H1 (cell line): ENCODE measurements around the gene ZNFX1. TPM values are rescaled to one million over a fixed set of nuclear protein-coding genes. Genes with fewer than 3 reads are reported as not detected.

Source experiments
- CTCF ChIA-PET: fragments of 300-600 bp; sonication (Branson Sonifier 250); formaldehyde crosslinking; loops from one replicate; lab custom pipeline; 2021; ENCODE audit not compliant: partially characterized antibody; lab: Charles Lee
- POLR2A ChIA-PET: fragments of 300-600 bp; sonication (Branson Sonifier 250); formaldehyde crosslinking; loops from one replicate; lab custom pipeline; 2021; ENCODE audit warnings: inconsistent platforms; ENCODE audit not compliant: partially characterized antibody; lab: Charles Lee
- DNase-seq, 2 experiments: peaks; one replicate each; pipeline versions ENCODE4 v3.0.0 to v3.0.0-alpha.2; 2010 to 2022; ENCODE audit warnings: low spot score in 2 of 2, low read depth in 1 of 2, mixed read lengths in 1 of 2
- FAIRE-seq: peaks from 2 replicates; lab custom pipeline; 2011; peaks lifted over from hg19 to GRCh38; lab: Jason Lieb, UNC
- H2AFZ ChIP-seq: 2 replicates; pipeline ENCODE4 v1.8.1; 2012; ENCODE audit warnings: low read length, inconsistent platforms
- H2AK5ac ChIP-seq: 2 replicates; pipeline ENCODE4 v1.6.1; 2013; ENCODE audit warnings: low read depth, low read length
- H2BK120ac ChIP-seq: replicated peaks from 2 replicates; pipeline ENCODE3; 2013; ENCODE audit warnings: low read depth, low read length, inconsistent platforms
- H2BK12ac ChIP-seq: 2 replicates; pipeline ENCODE4 v1.6.1; 2013; ENCODE audit warnings: low read depth, low read length
- H2BK15ac ChIP-seq: 2 replicates; pipeline ENCODE4 v1.6.1; 2013; ENCODE audit warnings: low read length
- H2BK20ac ChIP-seq: 2 replicates; pipeline ENCODE4 v1.6.1; 2013; ENCODE audit warnings: low read length
- H2BK5ac ChIP-seq: 2 replicates; pipeline ENCODE4 v1.6.1; 2013; ENCODE audit warnings: low read depth, low read length
- H3K14ac ChIP-seq: 2 replicates; pipeline ENCODE4 v1.6.1; 2013; ENCODE audit warnings: inconsistent platforms; ENCODE audit not compliant: insufficient read length
- H3K18ac ChIP-seq: 2 replicates; pipeline ENCODE4 v1.6.1; 2013; ENCODE audit warnings: low read length; ENCODE audit errors: extremely low read depth
- H3K23ac ChIP-seq: 2 replicates; pipeline ENCODE4 v1.6.1; 2013; ENCODE audit warnings: inconsistent platforms; ENCODE audit not compliant: insufficient read length
- H3K23me2 ChIP-seq: 2 replicates; pipeline ENCODE4 v1.6.1; 2013; ENCODE audit warnings: low read depth, low read length
- H3K27ac ChIP-seq: 2 replicates; pipeline ENCODE4 v1.6.1; 2011; ENCODE audit warnings: low read depth, low read length, inconsistent platforms
- H3K27me3 ChIP-seq, 4 experiments: replicated peaks in 1 of 4; 1 replicate in 1 of 4; 2 replicates in 3 of 4; pipeline versions ENCODE4 v1.6.1 to v1.8.1; 2011 to 2013; ENCODE audit warnings: low read length in 3 of 4, mild to moderate bottlenecking in 3 of 4, inconsistent platforms in 2 of 4, mixed read lengths in 2 of 4, moderate library complexity in 1 of 4; ENCODE audit not compliant: control insufficient read depth in 3 of 4, insufficient read depth in 3 of 4; ENCODE audit errors: extremely low read depth in 1 of 4
- H3K36me3 ChIP-seq, 4 experiments: 2 replicates each; pipeline versions ENCODE4 v1.6.1 to v1.8.1; 2011 to 2013; ENCODE audit warnings: mild to moderate bottlenecking in 4 of 4, low read length in 3 of 4, moderate library complexity in 2 of 4, control low read depth in 1 of 4, inconsistent platforms in 1 of 4; ENCODE audit not compliant: insufficient read depth in 4 of 4, control insufficient read depth in 2 of 4
- H3K4ac ChIP-seq: replicated peaks from 2 replicates; pipeline ENCODE3; 2013; ENCODE audit warnings: low read length, low read depth, mixed read lengths, inconsistent platforms; ENCODE audit not compliant: insufficient read length
- H3K4me1 ChIP-seq, 4 experiments: replicated peaks in 1 of 4; 1 replicate in 1 of 4; 2 replicates in 3 of 4; pipeline versions ENCODE4 v1.6.1 to v1.8.1; 2011 to 2013; ENCODE audit warnings: low read length in 3 of 4, inconsistent platforms in 2 of 4, mixed read lengths in 1 of 4; ENCODE audit not compliant: insufficient read depth in 4 of 4, control insufficient read depth in 3 of 4
- H3K4me2 ChIP-seq, 2 experiments: 2 replicates each; pipeline versions ENCODE4 v1.6.1 to v1.8.1; 2011 to 2013; ENCODE audit warnings: low read depth in 2 of 2, low read length in 2 of 2, control low read depth in 1 of 2, inconsistent platforms in 1 of 2, mild to moderate bottlenecking in 1 of 2; ENCODE audit not compliant: insufficient read depth in 1 of 2
- H3K4me3 ChIP-seq, 4 experiments: fragments of 200-600, 300-600 bp in 1 of 4; sonication (generic), shearing (Covaris generic), sonication (Bioruptor Twin) in 1 of 4; 2 replicates each; pipeline versions ENCODE4 v1.5.1 to v1.8.1; 2011 to 2016; ENCODE audit warnings: low read length in 4 of 4, low read depth in 3 of 4, control low read depth in 2 of 4, inconsistent platforms in 2 of 4, mild to moderate bottlenecking in 2 of 4, mixed read lengths in 1 of 4, moderate library complexity in 1 of 4; ENCODE audit not compliant: insufficient read depth in 2 of 4; ENCODE audit errors: extremely low read depth in 1 of 4
- H3K56ac ChIP-seq: replicated peaks from 2 replicates; pipeline ENCODE3; 2013; ENCODE audit warnings: low read depth, mild to moderate bottlenecking, mixed read lengths, low read length, inconsistent platforms; ENCODE audit not compliant: insufficient read length
- H3K79me1 ChIP-seq: 2 replicates; pipeline ENCODE4 v1.6.1; 2013; ENCODE audit warnings: low read depth, low read length, control low read depth
- H3K79me2 ChIP-seq, 2 experiments: 2 replicates each; pipeline versions ENCODE4 v1.6.1 to v1.8.1; 2012 to 2013; ENCODE audit warnings: low read length in 2 of 2, mild to moderate bottlenecking in 2 of 2, inconsistent platforms in 1 of 2; ENCODE audit not compliant: insufficient read depth in 2 of 2, control insufficient read depth in 1 of 2
- H3K9ac ChIP-seq, 4 experiments: replicated peaks in 1 of 4; 1 replicate in 1 of 4; 2 replicates in 3 of 4; pipeline versions ENCODE4 v1.6.1 to v1.8.1; 2011 to 2013; ENCODE audit warnings: low read depth in 3 of 4, low read length in 3 of 4, control low read depth in 2 of 4, mild to moderate bottlenecking in 2 of 4, moderate library complexity in 2 of 4, inconsistent platforms in 1 of 4; ENCODE audit errors: extremely low read depth in 1 of 4
- H3K9me3 ChIP-seq, 2 experiments: 2 replicates each; pipeline versions ENCODE4 v1.6.1 to v1.8.1; 2012 to 2013; ENCODE audit warnings: mild to moderate bottlenecking in 2 of 2, moderate library complexity in 2 of 2, control low read depth in 1 of 2, inconsistent platforms in 1 of 2, low read depth in 1 of 2, low read length in 1 of 2, mixed read lengths in 1 of 2; ENCODE audit not compliant: insufficient read depth in 2 of 2
- H4K20me1 ChIP-seq, 2 experiments: replicated peaks in 1 of 2; 2 replicates each; pipeline versions ENCODE3 to v1.8.1; 2011 to 2013; ENCODE audit warnings: inconsistent platforms in 2 of 2, low read length in 2 of 2, mild to moderate bottlenecking in 1 of 2; ENCODE audit not compliant: insufficient read depth in 2 of 2, control insufficient read depth in 1 of 2
- H4K5ac ChIP-seq: 2 replicates; pipeline ENCODE4 v1.6.1; 2013; ENCODE audit warnings: low read length, low read depth, mixed read lengths, inconsistent platforms; ENCODE audit not compliant: insufficient read length
- H4K8ac ChIP-seq: 2 replicates; pipeline ENCODE4 v1.8.0; 2013; ENCODE audit warnings: mild to moderate bottlenecking, moderate library complexity, low read length, inconsistent platforms; ENCODE audit not compliant: insufficient read depth; ENCODE audit errors: extremely low read depth
- H4K91ac ChIP-seq: replicated peaks from 2 replicates; pipeline ENCODE3; 2013; ENCODE audit warnings: low read length, mixed read lengths, inconsistent platforms; ENCODE audit not compliant: insufficient read length
- CEBPB ChIP-seq: IDR thresholded peaks from 2 replicates; pipeline ENCODE4 v1.6.1; 2012; ENCODE audit warnings: low read depth, low read length
- EGR1 ChIP-seq: IDR thresholded peaks from 2 replicates; pipeline ENCODE4 v1.6.1; 2011; ENCODE audit warnings: low read depth, low read length, borderline replicate concordance
- EP300 ChIP-seq, 2 experiments: IDR thresholded peaks; 1 replicate in 1 of 2; 2 replicates in 1 of 2; pipeline ENCODE4 v1.6.1; 2011 to 2012; ENCODE audit warnings: low read depth in 2 of 2, low read length in 2 of 2, mild to moderate bottlenecking in 2 of 2, borderline replicate concordance in 1 of 2, inconsistent platforms in 1 of 2, moderate library complexity in 1 of 2
- GTF2F1 ChIP-seq: IDR thresholded peaks from 2 replicates; pipeline ENCODE4 v1.6.1; 2012; ENCODE audit warnings: low read depth, low read length, improper control_type of control experiment, borderline replicate concordance
- KDM5A ChIP-seq: fragments of 200-600 bp; IDR thresholded peaks from 2 replicates; pipeline ENCODE4 v1.7.1; 2012; ENCODE audit warnings: mild to moderate bottlenecking, low read length, inconsistent platforms, mixed read lengths
- RNF2 ChIP-seq: fragments of 200-900, 300-1000 bp; sonication (generic); IDR thresholded peaks from 2 replicates; pipeline ENCODE4 v1.7.1; 2016; ENCODE audit warnings: borderline replicate concordance, low read depth, mild to moderate bottlenecking, antibody characterized with exemption, low read length; ENCODE audit not compliant: poor library complexity, severe bottlenecking; ENCODE audit errors: missing control alignments
- SP1 ChIP-seq: IDR thresholded peaks from 2 replicates; pipeline ENCODE4 v1.6.1; 2011; ENCODE audit warnings: low read depth, low read length
- TAF1 ChIP-seq: IDR thresholded peaks from 2 replicates; pipeline ENCODE4 v1.6.1; 2011; ENCODE audit warnings: mild to moderate bottlenecking, low read depth, low read length
- TCF12 ChIP-seq: IDR thresholded peaks from 2 replicates; pipeline ENCODE4 v1.6.1; 2011; ENCODE audit warnings: low read depth, mild to moderate bottlenecking, low read length
- ZNF274 ChIP-seq: IDR thresholded peaks from 2 replicates; pipeline ENCODE4 v1.7.0; 2012; ENCODE audit warnings: low read length, borderline replicate concordance; ENCODE audit errors: extremely low read depth
- WGBS, 2 experiments: shearing (Covaris generic) in 1 of 2; methylation state at CpG; one replicate each; pipeline versions ENCODE4 v1.1.6 to v1.1.7; 2013 to 2015; ENCODE audit warnings: low lambda C conversion rate in 2 of 2, mixed read lengths in 2 of 2, inconsistent platforms in 1 of 2, low coverage in 1 of 2, missing lambda C conversion rate in 1 of 2; ENCODE audit not compliant: insufficient replicate concordance in 2 of 2, insufficient coverage in 1 of 2, insufficient read length in 1 of 2; ENCODE audit errors: extremely low coverage in 1 of 2, missing lambda C conversion rate in 1 of 2; 5-methylcytosine and 5-hydroxymethylcytosine counted together
- polyA plus RNA-seq, 7 experiments: library from polyadenylated mRNA; depleted of rRNA in 3 of 7; stranded (reverse) in 5 of 7; unstranded in 2 of 7; fragments of >200 nt in 5 of 7; fragments of 200-250 nt in 2 of 7; gene quantifications; 1 replicate in 5 of 7; 2 replicates in 1 of 7; 4 replicates in 1 of 7; pipeline versions ENCODE4 v1.2.1 to v1.2.3, GENCODE V29; 2011 to 2013; ENCODE audit warnings: missing spikeins in 2 of 7, mixed read lengths in 2 of 7
- total RNA-seq: library from RNA; stranded (reverse); fragmentation: NEBNext Ultra II Directional; extraction: Animal tissue kit (Norgen Biotek cat#: 25700); gene quantifications from 2 replicates; pipeline ENCODE4 v1.2.1, GENCODE V29; 2021

ZNFX1 gene
- total and polyA plus RNA-seq, 2 of the 8 experiments (the other 6 are each of a cell fraction or from before 2014, with no cell fraction given): 3.1 to 11.3 TPM

DNA sequence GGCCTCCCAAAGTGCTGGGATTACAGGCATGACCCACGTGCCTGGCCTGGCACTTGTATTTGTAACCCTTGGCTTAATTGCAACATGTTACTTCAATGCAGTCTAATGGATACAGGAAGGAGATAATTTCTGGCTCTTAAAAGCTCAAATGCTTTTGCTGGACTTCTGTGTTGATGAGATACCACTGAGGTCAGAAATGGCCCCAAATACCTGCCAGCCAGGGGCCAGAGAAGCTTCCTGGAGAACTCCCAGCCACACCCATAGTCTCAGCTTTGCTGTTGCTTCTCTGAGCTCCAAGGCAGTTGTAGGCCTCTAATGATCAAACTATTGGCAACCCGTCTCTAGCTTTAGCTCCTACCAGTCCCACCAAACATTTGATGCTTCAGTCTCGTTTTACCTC, 14.2 kb upstream of the ZNFX1 start:
- Histone ChIP-seq H3K36me3 (peaks cover 20 to 45% (median 33%) of the 10 kb centered on the region in 4 experiments), H2AFZ (no peak overlapping the region), H3K4me3 (no peak overlapping the region), H3K27ac (no peak overlapping the region), H3K18ac (no peak overlapping the region), H3K79me2 (peaks cover 2 to 11% of the 10 kb centered on the region in 2 experiments; a peak in 3 of 4 replicates), H2AK5ac (no peak overlapping the region), H3K14ac (no peak overlapping the region), H3K79me1 (no peaks in the 10 kb centered on the region), H3K23ac (no peak overlapping the region), H2BK5ac (no peak overlapping the region), H3K56ac (no peak overlapping the region), H4K5ac (no peak overlapping the region), H3K9me3 (no peaks in the 10 kb centered on the region), H2BK20ac (no peak overlapping the region), H3K4me2 (no peak overlapping the region), H3K4ac (no peak overlapping the region), H4K8ac (no peak overlapping the region), H3K23me2 (peaks cover 2% of the 10 kb centered on the region; the same call in 1 of the 2 replicates), H3K27me3 (no peaks in the 10 kb centered on the region), H2BK15ac (no peak overlapping the region), H4K91ac (no peak overlapping the region), H3K4me1 (peaks cover 0 to 8% (median 0%) of the 10 kb centered on the region in 4 experiments; a peak in 2 of 7 replicates), H3K9ac (no peak overlapping the region), H2BK12ac (no peak overlapping the region), H4K20me1 (peaks cover 4 to 14% of the 10 kb centered on the region in 2 experiments), H2BK120ac (no peak overlapping the region)
- FAIRE-seq: no peak
- 84% methylated on average over 3 of the region's 3 CpGs; no CpG with 5 or more reads in 1 of the 2 experiments for WGBS, 2 experiments
- no peak for TF ChIP-seq EGR1
- no peak for TF ChIP-seq SP1
- TF ChIP-seq GTF2F1: no peak
- no peak for TF ChIP-seq TAF1
- TF ChIP-seq CEBPB: no peak
- no peak for TF ChIP-seq TCF12
- no peak for TF ChIP-seq EP300 (IDR thresholded peaks at IDR 0.05; ENCODE audit: borderline replicate concordance in 1 of 2, low read depth in 2 of 2, low read length in 2 of 2)
- no peak for TF ChIP-seq ZNF274
- no peak for TF ChIP-seq KDM5A
- no peak for TF ChIP-seq RNF2
- DNase-seq: no peak
- CTCF ChIA-PET: interaction anchor here (0.6 to 3.2 kb wide), 7 partner anchors 11 to 242 kb away, joined by 3 to 26 read pairs (median 4); no protein-coding TSS in a partner anchor
- POLR2A ChIA-PET: interaction anchor here (0.7 to 18.5 kb wide), 5 partner anchors 12 to 75 kb away, joined by 3 to 1132 read pairs (median 8); partner anchors contain the start of gene ZNFX1
